HG03039 (cell line): Measurements from ENCODE around the gene MAP3K4.
"Not testable (repeated sequence)": the region's sequence is repeated elsewhere in the genome, so short reads cannot be mapped to it uniquely, and the experiment has no call there.

ENCODE experiments used
- ATAC-seq: cut with Tn5 transposase; IDR thresholded peaks from one replicate; pipeline ENCODE4 v1.9.1; 2021; ENCODE audit warnings: mild to moderate bottlenecking, moderate library complexity; ENCODE audit not compliant: unreplicated experiment

The MAP3K4 gene

DNA sequence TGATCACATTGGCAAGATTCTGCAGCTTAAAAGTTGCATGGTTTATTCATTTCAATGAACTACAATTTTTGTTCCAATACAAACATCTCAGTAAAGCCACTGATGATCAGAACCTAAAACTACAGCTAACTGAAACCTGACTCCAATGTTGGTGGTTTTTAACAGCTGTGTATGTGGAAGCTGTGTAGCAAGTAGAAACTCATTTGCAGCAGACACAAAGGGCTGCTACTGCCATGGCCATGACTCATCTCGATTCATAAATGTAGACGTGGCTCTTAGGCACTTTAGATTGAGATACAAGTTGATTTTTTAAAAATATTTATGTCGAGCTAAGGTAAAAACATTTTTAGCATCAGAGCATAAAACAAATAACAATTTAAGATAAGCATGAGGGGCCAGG, 19.5 kb upstream of the MAP3K4 start:
- ATAC-seq, result no peak

DNA sequence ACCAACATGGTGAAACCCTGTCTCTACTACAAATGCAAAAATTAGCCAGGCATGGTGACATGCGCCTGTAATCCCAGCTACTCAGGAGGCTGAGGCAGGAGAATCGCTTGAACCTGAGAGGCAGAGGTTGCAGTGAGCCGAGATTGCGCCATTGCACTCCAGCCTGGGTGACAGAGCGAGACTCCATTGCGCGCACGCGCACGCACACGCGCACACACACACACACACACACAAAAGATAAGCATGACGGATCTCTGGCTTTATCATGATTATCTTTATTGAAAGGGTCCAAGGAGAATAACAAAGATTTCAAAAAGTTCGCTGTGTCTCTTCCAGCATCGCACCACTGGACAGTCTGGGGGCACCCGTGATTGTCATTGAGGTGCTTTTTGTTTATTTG, 19.0 kb upstream of the MAP3K4 start:
- not testable (repeated sequence) for ATAC-seq

DNA sequence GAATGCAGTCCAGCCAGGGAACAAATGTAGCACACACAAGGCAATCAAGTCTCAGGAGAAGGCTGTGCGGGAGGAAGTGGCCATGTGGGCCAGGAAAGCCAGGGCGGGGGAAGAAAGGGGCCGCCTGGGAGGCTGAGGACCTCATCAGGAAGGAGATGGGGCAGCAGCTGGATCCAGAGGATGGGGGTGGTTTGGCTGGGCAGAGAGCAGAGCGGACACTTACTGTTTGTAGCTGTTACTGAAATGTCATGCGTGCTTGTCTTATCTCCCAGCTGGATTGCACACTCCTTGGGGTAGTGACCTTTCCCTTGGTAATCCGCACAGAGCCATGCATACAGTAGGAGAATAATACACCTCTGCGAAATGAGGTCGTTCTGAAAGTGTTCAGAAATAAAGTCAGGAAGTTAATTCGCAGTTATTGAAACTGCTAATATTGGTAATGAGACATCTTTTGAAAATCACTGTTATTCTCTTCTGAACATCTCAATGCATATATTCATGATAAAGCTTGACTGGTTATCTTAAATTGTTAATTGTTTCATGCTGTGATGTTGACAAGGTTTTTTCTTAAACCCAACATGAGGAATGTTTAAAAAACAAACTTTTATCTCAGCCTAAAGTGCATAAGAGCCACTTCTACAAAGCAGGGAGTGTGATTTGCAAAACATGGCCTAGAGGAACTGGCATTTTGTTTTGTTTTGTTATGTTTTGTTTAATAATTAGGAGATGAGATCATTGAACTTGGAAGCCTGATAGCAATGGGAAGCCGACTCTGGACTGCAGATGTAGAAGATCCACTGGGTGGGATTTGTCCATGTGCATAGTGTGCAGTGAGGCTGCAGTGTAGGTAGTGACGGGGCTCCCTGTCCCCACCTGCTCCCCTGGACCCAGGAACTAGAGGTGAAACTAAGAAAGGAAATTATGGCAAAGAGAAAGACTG, 18.0 kb upstream of the MAP3K4 start:
- no peak for ATAC-seq

DNA sequence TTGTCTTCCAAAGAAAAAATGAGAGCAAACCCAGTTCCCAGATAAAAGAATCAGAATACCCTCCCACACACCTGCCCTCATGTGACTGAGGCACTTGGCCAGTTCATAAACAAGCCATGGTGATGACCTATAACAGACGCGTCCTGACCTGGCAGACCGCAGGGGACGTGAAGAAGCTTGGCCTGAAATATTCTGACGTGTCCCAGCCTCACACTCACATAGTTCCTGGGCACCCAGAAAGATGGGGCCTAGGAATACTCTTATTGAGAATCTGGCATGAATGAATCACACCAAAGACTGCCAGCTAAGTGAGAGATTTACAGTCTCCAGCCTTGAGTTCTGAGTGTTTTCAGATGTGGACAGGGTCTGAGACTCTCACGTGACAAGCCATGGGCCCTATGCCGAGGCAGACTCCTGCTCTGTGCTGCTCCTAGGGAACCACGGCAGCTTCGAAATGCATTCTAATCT, 17.2 kb upstream of the MAP3K4 start:
- no peak for ATAC-seq

DNA sequence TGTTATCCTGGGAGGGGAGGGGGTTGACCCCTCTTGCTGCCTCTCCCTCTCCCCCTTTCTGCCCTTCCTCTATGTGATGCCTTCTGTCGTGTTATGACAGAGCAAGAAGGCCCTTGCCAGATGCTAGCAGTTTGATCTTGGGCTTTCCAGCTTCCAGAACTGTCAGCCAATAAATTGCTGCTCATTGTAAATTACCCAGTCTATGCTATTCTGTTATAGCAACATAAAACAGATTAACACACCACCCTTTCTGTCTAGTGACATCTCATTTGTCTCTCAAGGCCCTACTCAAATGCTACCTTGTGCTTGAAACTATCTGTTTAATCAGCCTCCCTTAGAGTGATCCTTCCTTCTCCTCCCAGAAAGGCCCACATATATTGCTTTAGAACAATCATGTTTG, 16.4 kb upstream of the MAP3K4 start:
- no peak for ATAC-seq

DNA sequence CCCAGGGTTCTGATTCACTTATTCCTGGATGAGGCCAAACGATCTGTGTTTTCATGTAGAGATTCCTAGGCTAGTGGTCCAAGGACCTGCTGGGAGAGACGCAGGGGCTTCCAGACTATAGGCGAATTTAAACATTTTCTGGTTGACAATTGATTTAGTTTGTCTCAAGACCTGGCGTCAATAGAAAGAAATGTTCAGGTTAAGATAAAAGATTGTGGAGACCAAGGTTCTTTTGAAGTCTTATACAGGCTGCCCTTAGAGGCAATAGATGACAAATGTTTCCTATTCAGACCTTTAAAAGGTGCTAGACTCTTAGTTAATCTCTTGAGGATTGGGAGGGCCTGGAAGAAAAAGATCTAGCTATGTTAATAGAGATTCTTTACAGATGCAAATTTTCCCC, 15.6 kb upstream of the MAP3K4 start:
- ATAC-seq, result not testable (repeated sequence)

DNA sequence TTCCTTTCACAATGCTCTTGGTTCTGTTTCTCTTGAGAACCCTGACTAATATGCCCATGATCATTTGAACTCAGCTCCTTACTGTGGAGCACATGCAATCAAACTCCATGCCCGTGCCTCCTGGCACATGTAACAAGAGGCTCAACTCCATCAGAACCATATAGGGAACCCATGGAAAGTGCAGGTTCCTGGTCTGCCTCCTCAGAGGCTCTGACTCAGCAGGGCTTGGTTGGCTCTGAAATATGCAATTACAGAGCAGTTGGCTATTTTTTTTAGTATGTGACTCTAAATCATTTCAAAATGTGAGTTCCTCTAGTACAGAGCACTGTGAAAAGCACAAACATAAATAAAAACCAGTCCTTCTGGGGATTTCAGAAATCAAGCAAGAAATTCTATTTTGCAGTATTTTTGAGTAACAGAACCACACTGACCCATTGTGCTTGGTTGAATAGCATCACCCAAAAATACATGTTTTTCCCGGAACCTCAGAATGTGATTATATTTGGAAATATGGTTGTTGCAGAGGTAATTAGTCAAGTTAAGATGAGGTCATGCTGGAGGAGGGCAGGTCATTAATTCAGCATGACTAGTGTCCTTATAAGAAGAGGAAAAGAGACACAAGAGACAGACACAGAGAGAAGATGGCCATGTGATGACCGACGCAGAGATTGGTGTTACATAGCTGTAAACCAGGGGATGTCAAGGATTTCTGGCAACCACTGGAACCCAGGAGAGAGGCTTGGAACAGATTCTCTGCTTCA, 13.2 kb upstream of the MAP3K4 start:
- ATAC-seq, result no peak

DNA sequence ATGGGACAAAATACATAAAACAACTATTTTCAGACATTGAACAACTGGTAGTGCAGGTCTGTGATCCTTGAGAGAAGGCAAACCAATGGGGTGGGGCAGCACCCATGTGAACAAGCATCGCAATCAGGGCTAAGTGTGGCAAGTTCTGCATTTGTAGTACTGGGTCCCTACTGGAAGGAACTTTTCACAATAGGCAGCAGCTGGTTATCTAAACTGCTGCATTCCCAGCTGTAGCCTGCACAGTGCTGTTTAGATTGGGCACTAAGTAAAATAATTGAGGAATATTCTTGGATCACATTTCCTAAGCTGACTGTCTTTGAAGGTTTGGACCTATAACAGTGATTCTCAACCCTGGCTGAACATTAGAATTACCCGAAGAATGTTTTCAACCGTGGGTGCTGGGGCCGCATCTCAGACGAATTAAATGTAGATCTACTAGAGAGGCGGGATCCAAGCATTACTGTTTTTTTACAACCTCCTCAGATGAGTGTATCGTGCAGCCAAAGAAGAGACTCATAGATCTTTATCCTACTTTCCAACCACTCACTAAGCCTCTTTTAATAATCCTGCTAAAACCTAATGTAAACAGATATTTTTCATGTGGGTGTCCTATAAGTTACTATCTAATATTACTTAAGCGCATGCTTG, 12.4 kb upstream of the MAP3K4 start:
- no peak for ATAC-seq

DNA sequence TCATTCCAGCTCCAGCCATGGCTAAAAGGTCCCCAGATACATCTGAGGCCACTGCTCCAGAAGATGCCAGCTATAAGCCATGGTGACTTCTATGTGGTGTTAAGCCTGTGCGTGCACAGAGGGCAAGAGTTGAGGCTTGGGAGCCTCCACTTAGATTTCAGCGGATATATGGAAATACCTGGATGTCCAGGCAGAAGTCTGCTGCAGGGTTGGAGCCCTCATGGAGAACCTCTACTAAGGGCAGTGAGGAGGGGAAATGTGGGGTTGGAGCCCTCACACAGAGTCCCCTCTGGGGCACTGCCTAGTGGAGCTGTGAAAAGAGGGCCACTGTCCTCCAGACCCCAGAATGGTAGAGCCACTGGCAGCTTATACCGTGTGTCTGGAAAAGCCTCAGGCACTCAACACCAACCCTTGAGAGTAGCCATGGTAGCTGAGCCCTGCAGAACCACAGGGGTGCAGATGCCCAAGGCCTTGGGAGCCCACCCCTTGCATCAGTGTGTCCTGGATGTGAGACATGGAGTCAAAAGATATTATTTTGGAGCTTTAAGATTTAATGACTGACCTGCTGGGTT, 8.1 kb upstream of the MAP3K4 start:
- ATAC-seq, result not testable (repeated sequence)

DNA sequence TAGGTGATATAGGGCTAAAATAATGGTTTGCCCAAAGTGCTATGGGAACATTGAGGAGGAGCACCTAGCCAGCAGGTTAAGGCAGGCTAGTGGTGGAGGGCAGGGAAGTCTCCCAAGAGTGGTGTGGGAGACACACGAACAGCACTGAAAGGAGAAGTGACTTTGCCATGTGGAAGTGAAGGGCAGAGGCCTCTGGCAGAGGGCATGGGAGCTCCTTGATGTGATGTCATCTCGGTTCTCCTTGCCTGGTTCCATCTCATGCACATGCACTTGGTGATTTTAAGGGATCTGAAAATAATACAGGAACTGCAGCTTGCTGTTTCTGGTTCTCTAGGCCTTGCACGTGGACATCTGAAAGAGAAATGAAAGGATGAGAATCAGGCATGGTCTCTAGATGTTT, 4.7 kb upstream of the MAP3K4 start:
- ATAC-seq, result no peak

DNA sequence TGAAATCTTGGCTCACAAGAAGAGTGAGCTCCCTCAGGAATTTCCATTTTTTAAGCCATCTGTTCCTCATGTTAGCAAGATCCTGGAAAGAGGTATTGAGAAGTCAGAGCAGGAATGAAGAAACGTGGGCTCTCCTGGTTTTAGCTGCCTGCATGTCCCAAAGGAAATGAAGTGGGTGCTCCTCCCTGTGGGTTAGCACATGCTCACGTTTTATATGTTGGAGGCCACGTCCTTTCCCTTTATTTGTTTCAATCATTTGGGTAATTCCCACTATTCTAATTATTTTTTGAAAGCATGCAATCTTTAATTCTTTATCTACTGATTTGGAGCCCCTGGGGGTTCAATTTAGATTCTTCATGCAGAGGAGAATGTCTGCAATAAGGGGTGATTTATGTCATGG, 4.3 kb upstream of the MAP3K4 start:
- no peak for ATAC-seq

DNA sequence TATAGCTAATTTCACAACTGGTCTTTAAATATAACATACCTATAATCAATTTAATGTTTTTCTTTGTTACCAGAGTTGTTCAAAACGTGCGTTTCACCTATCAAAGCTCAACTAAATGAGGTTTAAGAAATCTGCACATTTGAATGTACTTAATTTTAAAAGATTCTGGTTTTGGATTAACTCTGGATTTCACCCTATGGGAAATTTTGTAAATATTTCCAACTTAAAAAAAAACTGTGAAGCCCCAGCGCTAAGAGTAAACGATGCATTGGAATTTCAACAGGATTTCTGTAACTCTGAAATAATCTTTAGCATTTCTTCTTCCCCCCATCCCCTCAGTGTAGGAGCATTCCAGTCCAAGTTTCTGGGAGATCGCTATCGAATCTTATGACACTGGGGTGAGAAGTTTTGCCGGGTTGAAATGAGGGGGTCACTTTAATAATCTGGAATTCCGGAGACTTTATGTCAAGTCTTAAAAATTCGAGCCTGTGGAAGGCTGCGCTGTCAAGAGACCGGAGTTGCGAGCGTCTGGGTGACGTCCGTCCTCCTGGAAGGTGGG, 643 bp upstream of the MAP3K4 start:
- no peak for ATAC-seq

DNA sequence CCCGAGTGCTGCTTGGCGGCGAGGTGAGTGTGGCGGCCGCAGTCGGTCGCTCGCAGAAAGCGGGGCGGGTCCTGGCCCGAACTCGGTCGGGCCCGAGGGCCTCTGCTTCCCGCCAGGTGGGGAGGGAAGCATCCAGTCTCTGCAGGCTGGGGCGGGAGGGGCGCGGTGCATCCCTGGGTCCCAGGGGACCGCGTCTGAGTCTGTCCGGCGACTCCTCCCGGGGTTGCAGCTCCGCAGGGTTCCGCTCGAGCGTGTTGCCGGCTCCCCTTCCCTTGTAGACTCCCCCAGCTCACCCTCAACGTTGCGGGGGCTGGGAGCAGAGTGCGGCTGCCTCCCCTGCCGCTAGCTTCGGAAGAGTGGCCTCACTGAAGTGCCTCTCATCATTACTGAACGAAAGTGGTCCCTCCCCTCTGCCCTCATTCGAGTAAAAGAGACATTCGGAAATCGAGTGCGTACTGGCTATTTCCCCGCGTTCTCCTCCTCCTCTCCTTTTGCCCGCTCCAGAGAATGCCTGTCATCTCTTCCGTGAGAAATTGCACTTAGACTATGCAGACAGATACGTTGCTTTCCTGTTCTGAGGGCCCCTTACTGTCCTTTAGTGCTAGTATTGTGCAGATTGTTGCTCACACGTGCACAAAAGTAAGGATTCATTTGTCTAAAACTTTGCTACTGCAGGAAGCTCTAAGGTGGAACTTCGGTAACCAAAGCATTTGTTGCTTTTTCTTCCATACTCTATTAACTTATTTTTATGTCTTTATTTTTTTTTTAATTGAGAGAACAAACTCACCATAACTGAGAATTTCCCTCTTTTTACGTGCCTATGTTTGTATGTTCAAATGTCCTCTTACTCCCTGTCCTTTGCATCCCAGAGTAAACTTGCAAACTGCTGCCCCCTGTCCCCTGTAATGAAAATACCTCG, 751 bp downstream of the MAP3K4 start:
- ATAC-seq, result peak; percentile 40

DNA sequence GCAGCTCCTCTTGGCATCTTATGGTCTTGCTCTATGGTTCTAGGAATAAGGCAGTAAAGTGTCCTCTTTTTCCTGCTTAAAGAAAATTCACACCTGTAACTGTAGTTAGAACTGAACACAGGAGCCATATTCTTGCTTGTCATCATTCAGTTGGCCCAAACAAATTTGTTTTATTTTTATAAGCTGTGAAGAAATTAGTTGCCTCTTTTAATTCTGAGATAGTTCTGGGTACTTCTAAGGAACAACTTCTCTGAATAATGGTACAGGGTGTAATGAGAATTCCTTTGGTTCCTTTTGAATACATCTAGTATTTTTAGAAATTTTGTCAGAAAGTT, 1.4 kb downstream of the MAP3K4 start:
- ATAC-seq, result no peak

DNA sequence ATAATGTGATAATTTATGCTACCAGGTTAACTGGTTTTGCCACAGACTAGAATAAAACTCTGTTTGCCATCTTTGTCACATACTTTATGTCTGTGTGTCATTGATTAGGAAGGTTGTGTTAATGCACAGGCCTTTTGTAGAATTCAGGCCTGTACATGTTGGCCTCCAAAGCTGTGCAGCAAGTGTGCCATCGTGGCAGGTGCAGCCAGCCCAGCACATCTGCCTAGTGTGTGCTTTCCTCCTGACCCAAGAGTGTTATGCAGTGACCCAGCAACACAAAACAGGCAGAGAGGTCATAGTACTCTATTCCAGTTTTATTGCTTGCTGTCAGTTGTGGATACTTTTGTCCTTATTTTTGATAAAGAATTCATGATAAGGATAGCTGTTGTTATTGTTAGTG, 3.7 kb downstream of the MAP3K4 start:
- ATAC-seq, result no peak

DNA sequence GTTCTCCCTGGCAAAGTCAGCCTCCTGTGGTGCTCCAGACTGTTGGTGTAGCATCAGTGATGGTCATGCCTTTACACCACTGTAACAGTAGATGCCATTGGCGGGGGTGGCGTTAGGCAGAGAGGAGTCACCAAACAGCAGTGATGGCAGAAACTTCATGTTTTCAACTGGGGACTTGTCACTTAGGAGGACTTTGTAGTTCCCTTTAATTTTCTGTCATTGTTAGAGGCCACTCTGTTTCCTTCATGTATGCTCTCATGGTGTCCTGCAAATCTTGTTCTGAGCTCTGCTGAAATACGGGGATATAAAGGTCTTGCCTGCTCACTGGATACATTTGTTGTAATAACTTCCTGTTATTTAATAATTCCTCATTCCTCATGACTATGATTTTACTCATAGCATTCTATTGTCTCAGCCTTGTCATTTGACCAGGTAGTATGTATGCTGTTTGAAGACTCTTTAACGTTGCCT, 4.6 kb downstream of the MAP3K4 start:
- no peak for ATAC-seq

DNA sequence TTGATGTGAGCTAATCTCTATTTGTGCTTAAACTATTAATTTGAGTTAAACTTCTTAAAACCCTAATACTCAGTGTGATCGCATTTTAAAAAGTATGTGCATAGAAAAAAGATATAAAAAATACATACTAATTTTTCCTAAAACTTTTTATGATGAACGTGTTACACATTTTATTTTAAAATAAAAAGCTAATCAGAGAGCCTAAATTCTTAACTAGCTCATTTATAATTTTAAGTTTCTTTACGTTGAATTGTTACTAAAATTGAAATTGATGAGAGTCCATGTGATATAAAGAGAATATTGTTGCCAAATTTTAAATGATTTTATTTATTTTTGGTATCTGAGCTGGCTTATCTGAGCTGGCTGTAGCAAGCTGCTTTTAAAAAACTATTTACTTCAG, 6.6 kb downstream of the MAP3K4 start:
- no peak for ATAC-seq

DNA sequence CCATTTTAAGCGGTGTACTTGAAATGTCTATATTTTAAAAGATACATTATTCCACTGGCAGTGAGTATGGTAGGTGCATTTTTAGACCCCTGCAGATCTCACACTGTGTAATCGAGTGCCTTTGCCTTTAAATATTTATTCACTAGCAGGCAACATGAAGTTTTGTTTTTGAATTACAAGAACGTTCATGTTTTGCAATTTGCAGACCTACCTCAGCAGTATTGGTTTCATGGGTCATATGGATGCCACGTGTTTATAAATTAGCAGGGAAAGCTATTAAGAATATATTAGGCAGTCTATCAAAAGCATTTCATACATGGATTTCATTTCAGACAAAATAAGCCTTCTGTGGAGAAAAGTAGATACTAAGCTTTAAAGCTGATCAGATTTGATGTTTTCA, 7.2 kb downstream of the MAP3K4 start:
- ATAC-seq, result no peak

DNA sequence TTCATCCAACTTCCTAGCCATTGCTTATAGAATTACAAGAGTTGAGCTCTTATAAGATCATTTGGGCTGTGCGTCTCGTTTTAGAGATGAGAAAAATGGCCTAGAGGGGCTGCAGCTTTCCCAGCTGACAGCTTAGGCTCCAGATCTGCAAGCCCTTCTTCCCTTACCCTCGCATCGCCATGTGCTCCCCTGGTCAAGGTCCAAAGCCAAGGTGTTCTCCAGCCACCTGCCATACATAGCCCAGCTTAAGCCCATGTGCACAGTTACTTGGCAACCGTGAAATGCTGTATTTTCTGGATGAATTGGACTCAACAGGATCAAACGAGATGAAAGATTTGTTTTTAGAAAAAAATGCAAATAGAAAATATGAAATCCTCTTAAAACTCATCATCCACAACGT, 7.9 kb downstream of the MAP3K4 start:
- no peak for ATAC-seq

DNA sequence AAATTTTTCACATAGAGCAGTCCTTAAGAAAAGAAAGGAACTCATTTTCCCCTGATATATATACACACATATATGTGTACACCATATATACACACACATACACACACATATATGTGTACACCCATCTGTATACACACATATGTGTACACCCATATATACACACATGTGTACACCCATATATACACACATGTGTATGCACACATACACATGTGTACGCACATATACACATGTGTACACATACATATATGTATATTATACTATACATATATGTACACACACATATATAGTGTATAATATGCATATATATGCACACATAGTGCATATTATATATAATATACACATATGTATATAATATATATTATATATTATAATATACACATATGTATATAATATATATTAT, 9.1 kb downstream of the MAP3K4 start:
- ATAC-seq, result no peak
